ENCODE results near the gene TGFBR3L.
A peak's percentile ranks its signal among the peaks of the same experiment; 100 is the strongest.

DNA sequence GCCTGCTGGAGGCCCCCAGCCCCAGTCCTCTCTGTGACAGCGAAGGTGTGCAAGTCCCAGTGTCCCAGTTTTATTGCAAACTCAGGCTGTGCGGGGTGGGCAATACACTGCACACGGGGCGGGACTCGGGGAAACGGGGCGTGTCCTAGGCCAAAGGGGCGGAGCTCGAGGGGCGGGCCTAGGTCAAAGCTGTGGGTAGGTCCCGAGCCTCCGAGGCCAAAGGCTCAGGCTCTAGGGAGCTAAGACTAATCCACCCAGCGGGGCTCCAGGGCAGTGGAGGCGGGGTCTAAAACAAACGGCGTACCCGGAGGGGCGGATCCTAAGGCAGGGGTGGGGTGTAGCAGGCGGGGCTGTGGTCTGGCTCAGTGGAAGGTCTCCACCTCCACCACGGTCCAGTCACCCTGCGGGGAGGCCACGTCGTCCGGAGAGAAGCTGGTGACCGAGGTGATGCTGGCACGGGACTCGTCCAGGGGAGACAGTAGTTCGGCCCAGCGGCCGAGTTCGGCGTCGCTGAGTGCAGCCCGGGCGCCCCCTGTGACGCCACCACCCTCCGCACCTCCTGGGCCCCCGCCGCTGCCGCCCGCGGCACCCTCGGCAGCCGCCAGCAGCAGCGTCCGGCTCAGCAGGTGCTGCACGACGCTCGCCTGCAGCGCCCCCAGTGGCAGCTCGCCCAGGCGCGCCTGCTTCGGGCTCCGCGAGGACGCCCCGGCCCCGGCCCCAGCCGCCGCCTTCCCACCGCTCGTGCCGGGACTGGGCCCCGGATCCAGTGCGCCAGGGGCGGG, 45.8 kb upstream of the TGFBR3L start:
- TF ChIP-seq CTCF (IDR thresholded peaks at IDR 0.05) (peak; percentile 68 to 87 (median 79)), POLR2A (IDR thresholded peaks at IDR 0.05; ENCODE audit: low read depth) (no peak), EP300 (IDR thresholded peaks at IDR 0.05) (no peak), POLR2AphosphoS5 (IDR thresholded peaks at IDR 0.05) (no peak)

All from esophagus muscularis mucosa (tissue), 4 donors.